ENCODE results near the gene APC2. TPM values are rescaled to one million over a fixed set of nuclear protein-coding genes. Genes with fewer than 3 reads are reported as not detected.
A peak's percentile ranks its signal among the peaks of the same experiment; 100 is the strongest.

The APC2 gene
- polyA plus RNA-seq, 1 donor (not counting 4 experiments of a cell fraction or from before 2014, with no cell fraction given), result 0.01 TPM

DNA sequence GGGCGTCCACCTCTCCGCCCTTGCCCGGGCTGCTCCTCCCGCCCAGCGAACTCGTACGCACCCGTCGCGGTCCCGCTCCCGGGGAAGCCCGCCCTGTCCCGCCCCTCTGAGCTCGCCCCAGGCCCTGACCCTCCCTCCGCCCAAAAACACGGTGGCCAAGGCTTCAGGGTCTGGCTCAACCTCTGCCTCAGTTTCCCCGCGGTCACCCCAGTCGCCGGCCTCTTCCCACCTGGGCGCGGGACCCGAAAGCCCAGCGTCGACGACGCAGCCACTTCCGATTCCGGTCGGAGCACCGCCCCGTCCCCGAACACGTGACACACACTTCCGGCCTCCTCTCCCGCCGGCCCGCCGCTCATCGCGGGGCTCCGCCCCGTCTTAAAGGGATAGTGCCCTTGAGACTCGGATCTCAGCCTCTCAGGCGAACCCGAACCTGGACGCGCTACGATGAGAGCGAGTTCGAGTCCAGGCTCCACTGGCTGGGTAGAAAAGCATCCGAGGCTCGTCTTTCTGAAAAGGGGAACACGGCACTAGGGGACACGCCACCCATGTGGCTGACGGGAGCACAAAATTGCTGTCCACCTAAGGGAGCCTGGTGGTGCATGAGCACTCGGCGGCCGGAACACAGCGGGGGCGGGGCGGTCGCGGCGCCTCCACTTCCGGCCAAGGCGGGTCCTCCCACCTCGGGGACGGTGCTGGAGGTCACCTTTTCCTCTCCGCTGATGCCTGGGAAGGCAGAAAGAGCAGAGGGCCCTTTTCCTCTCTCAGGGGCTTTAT, 29.2 kb downstream of the APC2 start, which contains the start of gene C19orf25:
TSS of gene C19orf25 (minus strand) at position 282 of the 774 bp plus-strand sequence. CDS start 312 bp downstream, outside the sequence.
- Histone ChIP-seq H4K20me1 (ENCODE audit: control insufficient read depth, extremely low read depth, insufficient read depth, low read length) (no peaks in the 10 kb centered on the region), H3K27ac (ENCODE audit: control insufficient read depth, insufficient read depth, low read length) (peak within 1 kb of the TSS; percentile 20), H3K9ac (ENCODE audit: control insufficient read depth, extremely low read depth, insufficient read depth, low read length) (peak within 1 kb of the TSS; percentile 77), H3K4me3 (ENCODE audit: control insufficient read depth in 2 of 3, extremely low read depth in 1 of 3, insufficient read depth in 2 of 3, low read depth in 1 of 3, low read length in 3 of 3) (peak within 1 kb of the TSS; percentile 87 to 99 (median 89)), H3K4me1 (ENCODE audit: control insufficient read depth, extremely low read depth, insufficient read depth, low read length) (peaks cover 13% of the 10 kb centered on the region), H3K4me2 (ENCODE audit: control insufficient read depth, extremely low read depth, insufficient read depth, low read depth, low read length) (peak within 1 kb of the TSS; percentile 78), H2AFZ (ENCODE audit: control insufficient read depth, low read length) (peak within 1 kb of the TSS; percentile 98), H3K27me3 (ENCODE audit: control insufficient read depth, extremely low read depth, insufficient read depth, low read length) (no peaks in the 10 kb centered on the region), H3K9me1 (ENCODE audit: control insufficient read depth, extremely low read depth, insufficient read depth, low read length) (peaks cover 4% of the 10 kb centered on the region), H3K9me3 (ENCODE audit: control insufficient read depth, low read depth, low read length) (no peaks in the 10 kb centered on the region), H3K36me3 (ENCODE audit: control insufficient read depth in 2 of 2, extremely low read depth in 1 of 2, insufficient read depth in 2 of 2, low read length in 2 of 2) (peaks cover 5 to 15% of the 10 kb centered on the region in 2 experiments), H3K79me2 (ENCODE audit: control insufficient read depth, insufficient read depth, low read length) (peaks cover 26% of the 10 kb centered on the region)
- FAIRE-seq, result peak; percentile 96
- dilution Hi-C loops (cut with MboI; ENCODE audit: extremely low pct_ligation_motif_present, low sequenced_read_pairs), result no loop called here
- no peak for DNase-seq (ENCODE audit: low read depth, low spot score)
- TF ChIP-seq EZH2 (IDR thresholded peaks at IDR 0.05; ENCODE audit: low read length) (no peak), CTCF (optimal IDR thresholded peaks at IDR 0.05 in 1 of 3, IDR thresholded peaks at IDR 0.05 in 1 of 3, conservative IDR thresholded peaks at IDR 0.05 in 1 of 3; ENCODE audit: extremely low read depth in 1 of 3, insufficient read depth in 2 of 3, low read length in 3 of 3) (no peak)

DNA sequence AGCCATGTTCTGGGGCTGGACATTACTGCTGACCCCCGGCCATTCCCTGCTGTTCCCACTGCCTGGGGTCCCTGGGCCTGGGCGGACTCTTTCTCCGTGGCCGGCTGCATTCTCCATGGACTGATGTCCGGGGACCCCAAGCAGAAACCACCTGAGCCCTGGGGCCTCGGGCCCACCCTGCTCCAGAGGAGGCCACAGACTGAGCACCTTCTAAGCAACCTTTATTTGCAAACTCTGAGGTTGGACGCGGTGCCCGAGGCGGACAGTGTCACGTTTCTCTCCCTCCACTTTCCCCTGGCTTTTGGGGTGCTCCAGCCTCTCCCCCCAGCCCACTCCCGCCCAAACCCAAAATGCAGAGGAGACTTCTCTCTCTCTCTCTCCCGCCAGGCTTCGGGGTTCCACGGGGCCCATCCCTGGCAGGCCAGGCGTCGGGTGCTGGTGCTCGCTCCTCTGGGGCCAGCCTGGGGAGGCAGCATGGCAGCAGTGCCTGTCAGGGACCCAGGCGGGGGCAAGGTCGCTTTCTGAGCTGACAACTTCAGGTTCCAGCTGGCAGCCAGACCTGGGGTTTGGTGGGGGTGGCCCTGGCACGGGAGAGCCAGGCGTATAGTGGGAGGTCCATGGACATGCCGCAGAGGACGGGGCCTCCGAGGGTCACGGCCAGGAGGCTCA, 31.4 kb downstream of the APC2 start:
- no peak for DNase-seq (ENCODE audit: low read depth, low spot score)

More for the DNA sequence above, 31.4 kb downstream of the APC2 start:
- TF ChIP-seq CTCF (optimal IDR thresholded peaks at IDR 0.05 in 1 of 3, IDR thresholded peaks at IDR 0.05 in 1 of 3, conservative IDR thresholded peaks at IDR 0.05 in 1 of 3; ENCODE audit: extremely low read depth in 1 of 3, insufficient read depth in 2 of 3, low read length in 3 of 3) (no peak), EZH2 (IDR thresholded peaks at IDR 0.05; ENCODE audit: low read length) (no peak)
- dilution Hi-C loops (cut with MboI; ENCODE audit: extremely low pct_ligation_motif_present, low sequenced_read_pairs), result no loop called here
- Histone ChIP-seq H3K4me3 (ENCODE audit: control insufficient read depth in 2 of 3, extremely low read depth in 1 of 3, insufficient read depth in 2 of 3, low read depth in 1 of 3, low read length in 3 of 3) (no peak overlapping the region), H3K4me2 (ENCODE audit: control insufficient read depth, extremely low read depth, insufficient read depth, low read depth, low read length) (no peak overlapping the region), H3K4me1 (ENCODE audit: control insufficient read depth, extremely low read depth, insufficient read depth, low read length) (peaks cover 13% of the 10 kb centered on the region), H3K9me1 (ENCODE audit: control insufficient read depth, extremely low read depth, insufficient read depth, low read length) (peaks cover 4% of the 10 kb centered on the region), H3K27ac (ENCODE audit: control insufficient read depth, insufficient read depth, low read length) (no peak overlapping the region), H3K79me2 (ENCODE audit: control insufficient read depth, insufficient read depth, low read length) (peaks cover 18% of the 10 kb centered on the region), H2AFZ (ENCODE audit: control insufficient read depth, low read length) (no peak overlapping the region), H3K9me3 (ENCODE audit: control insufficient read depth, low read depth, low read length) (no peaks in the 10 kb centered on the region), H3K9ac (ENCODE audit: control insufficient read depth, extremely low read depth, insufficient read depth, low read length) (no peak overlapping the region), H3K36me3 (ENCODE audit: control insufficient read depth in 2 of 2, extremely low read depth in 1 of 2, insufficient read depth in 2 of 2, low read length in 2 of 2) (peaks cover 0 to 6% of the 10 kb centered on the region in 2 experiments), H4K20me1 (ENCODE audit: control insufficient read depth, extremely low read depth, insufficient read depth, low read length) (no peaks in the 10 kb centered on the region), H3K27me3 (ENCODE audit: control insufficient read depth, extremely low read depth, insufficient read depth, low read length) (no peaks in the 10 kb centered on the region)
- no peak for FAIRE-seq
